ENCODE data around the gene GALNT1.

GRCh38 chr18:35572644-35573043, 8.9 kb upstream of the GALNT1 start:
- TF ChIP-seq, protein P1, sequence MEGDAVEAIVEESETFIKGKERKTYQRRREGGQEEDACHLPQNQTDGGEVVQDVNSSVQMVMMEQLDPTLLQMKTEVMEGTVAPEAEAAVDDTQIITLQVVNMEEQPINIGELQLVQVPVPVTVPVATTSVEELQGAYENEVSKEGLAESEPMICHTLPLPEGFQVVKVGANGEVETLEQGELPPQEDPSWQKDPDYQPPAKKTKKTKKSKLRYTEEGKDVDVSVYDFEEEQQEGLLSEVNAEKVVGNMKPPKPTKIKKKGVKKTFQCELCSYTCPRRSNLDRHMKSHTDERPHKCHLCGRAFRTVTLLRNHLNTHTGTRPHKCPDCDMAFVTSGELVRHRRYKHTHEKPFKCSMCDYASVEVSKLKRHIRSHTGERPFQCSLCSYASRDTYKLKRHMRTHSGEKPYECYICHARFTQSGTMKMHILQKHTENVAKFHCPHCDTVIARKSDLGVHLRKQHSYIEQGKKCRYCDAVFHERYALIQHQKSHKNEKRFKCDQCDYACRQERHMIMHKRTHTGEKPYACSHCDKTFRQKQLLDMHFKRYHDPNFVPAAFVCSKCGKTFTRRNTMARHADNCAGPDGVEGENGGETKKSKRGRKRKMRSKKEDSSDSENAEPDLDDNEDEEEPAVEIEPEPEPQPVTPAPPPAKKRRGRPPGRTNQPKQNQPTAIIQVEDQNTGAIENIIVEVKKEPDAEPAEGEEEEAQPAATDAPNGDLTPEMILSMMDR (IDR thresholded peaks at IDR 0.05): no peak
- no peak for TF ChIP-seq POLR2A (IDR thresholded peaks at IDR 0.05)
- no peak for TF ChIP-seq POLR2AphosphoS5 (IDR thresholded peaks at IDR 0.05)

All from prostate gland (tissue), 2 donors.